Neural crest cell (in vitro differentiated cells): Measurements from ENCODE around the gene CDK17. TPM values are rescaled to one million over a fixed set of nuclear protein-coding genes. Genes with fewer than 3 reads are reported as not detected.

ENCODE experiments used
- DNase-seq: peaks from one replicate; pipeline ENCODE4 v3.0.0; 2021; ENCODE audit warnings: low read depth, mixed read lengths, low spot score
- H3K27ac Mint-ChIP-seq: one replicate; pipeline ENCODE4 v1.8.0; 2021; ENCODE audit warnings: mild to moderate bottlenecking, mixed read lengths; ENCODE audit not compliant: unreplicated experiment
- H3K27me3 Mint-ChIP-seq: 2 replicates; pipeline ENCODE4 v1.8.0; 2021; ENCODE audit warnings: low read depth, mild to moderate bottlenecking, mixed read lengths
- H3K36me3 Mint-ChIP-seq: 2 replicates; pipeline ENCODE4 v1.8.0; 2021; ENCODE audit warnings: low read depth, mild to moderate bottlenecking, mixed read lengths
- H3K4me1 Mint-ChIP-seq: 2 replicates; pipeline ENCODE4 v1.8.0; 2021; ENCODE audit warnings: mixed read lengths
- H3K4me3 Mint-ChIP-seq: one replicate; pipeline ENCODE4 v1.8.0; 2021; ENCODE audit warnings: mild to moderate bottlenecking, mixed read lengths
- H3K9me3 Mint-ChIP-seq: 2 replicates; pipeline ENCODE4 v1.8.0; 2021; ENCODE audit warnings: mixed read lengths
- total RNA-seq: library from RNA; stranded (reverse); gene quantifications from 2 replicates; pipeline ENCODE4 v1.2.1, GENCODE V29; 2021
- TF ChIP-seq, protein P1 (sequence below): fragments of 200-600 bp; sonication (generic); conservative IDR thresholded peaks from 2 replicates; pipeline ENCODE4 v1.5.0; 2021; ENCODE audit warnings: antibody characterized with exemption, mild to moderate bottlenecking

Gene CDK17
- total RNA-seq, 1 donor from 2014 or later: 33.4 TPM

DNA sequence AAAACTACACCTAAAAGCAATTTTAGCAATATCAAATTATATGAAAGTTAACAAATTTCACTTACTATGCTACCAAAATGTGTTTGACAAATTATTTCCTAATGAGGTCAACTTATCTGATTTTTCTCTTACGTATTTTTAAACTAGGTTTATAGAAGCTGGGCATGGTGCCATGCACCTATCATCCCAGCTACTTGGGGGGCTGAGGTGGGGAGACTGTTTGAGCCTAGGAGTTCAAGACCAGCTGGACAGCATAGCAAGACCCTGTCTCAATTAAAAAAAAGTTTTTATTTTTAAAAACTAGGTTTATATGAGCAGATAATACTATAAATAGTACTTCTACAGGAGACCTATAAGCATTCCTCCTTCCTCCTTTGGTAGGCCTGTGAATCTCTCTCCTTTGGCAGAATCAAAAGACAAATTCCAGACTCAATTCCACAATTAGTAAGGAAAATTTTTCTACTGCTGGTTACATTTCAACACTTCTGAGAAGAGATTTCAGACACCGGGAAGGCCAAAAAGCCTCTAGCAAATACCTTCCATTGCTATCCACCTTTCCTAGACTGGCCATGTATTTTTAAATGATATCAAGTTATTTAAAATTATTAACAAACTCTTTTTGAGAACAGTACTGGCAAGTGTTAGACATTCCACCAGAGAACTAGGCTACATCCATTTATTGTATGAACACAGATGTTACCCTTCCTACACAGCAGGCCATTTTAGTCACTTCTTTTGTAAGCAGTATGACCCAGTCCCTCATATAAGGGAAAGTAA lies 34.4 kb downstream of the CDK17 start:
- H3K27me3 Mint-ChIP-seq: no peaks in the 10 kb centered on the region
- no peak overlapping the region for H3K27ac Mint-ChIP-seq
- peaks cover 43% of the 10 kb centered on the region for H3K4me1 Mint-ChIP-seq
- no peak for DNase-seq
- TF ChIP-seq, protein P1, sequence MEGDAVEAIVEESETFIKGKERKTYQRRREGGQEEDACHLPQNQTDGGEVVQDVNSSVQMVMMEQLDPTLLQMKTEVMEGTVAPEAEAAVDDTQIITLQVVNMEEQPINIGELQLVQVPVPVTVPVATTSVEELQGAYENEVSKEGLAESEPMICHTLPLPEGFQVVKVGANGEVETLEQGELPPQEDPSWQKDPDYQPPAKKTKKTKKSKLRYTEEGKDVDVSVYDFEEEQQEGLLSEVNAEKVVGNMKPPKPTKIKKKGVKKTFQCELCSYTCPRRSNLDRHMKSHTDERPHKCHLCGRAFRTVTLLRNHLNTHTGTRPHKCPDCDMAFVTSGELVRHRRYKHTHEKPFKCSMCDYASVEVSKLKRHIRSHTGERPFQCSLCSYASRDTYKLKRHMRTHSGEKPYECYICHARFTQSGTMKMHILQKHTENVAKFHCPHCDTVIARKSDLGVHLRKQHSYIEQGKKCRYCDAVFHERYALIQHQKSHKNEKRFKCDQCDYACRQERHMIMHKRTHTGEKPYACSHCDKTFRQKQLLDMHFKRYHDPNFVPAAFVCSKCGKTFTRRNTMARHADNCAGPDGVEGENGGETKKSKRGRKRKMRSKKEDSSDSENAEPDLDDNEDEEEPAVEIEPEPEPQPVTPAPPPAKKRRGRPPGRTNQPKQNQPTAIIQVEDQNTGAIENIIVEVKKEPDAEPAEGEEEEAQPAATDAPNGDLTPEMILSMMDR: no peak
- H3K9me3 Mint-ChIP-seq: peaks cover 4% of the 10 kb centered on the region
- H3K36me3 Mint-ChIP-seq: no peaks in the 10 kb centered on the region
- no peak overlapping the region for H3K4me3 Mint-ChIP-seq

DNA sequence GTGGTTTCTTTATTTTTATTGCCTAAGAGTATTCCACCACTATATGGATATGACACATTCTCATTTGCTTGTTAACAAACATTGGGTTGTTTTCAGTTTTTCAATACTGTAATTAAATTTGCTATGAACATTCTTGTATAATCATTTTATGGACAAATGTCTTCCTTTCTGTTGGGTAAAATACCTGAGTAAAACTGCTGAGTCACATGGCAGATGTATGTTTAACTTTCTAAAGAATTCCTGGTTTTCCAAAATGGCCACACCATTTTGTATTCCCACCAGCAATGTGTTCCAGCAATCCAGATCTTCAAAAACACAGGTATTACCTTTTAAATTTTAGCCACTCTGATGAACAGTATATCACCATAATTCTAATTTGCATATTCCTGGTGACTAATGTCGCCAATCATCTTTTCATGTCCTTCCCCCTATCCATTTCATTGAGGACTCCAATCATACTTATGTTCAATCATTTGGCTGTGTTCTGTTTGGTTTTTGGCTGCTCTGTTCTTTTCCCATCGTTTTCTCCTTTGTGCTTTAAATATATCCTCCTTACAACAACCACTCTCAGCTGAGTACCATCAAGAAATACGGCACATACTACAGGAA lies 36.0 kb downstream of the CDK17 start:
- H3K36me3 Mint-ChIP-seq: no peaks in the 10 kb centered on the region
- H3K4me3 Mint-ChIP-seq: no peak overlapping the region
- TF ChIP-seq, protein P1: no peak
- DNase-seq: no peak
- peaks cover 4% of the 10 kb centered on the region for H3K9me3 Mint-ChIP-seq
- H3K27ac Mint-ChIP-seq: no peak overlapping the region
- peaks cover 46% of the 10 kb centered on the region for H3K4me1 Mint-ChIP-seq
- H3K27me3 Mint-ChIP-seq: no peaks in the 10 kb centered on the region

DNA sequence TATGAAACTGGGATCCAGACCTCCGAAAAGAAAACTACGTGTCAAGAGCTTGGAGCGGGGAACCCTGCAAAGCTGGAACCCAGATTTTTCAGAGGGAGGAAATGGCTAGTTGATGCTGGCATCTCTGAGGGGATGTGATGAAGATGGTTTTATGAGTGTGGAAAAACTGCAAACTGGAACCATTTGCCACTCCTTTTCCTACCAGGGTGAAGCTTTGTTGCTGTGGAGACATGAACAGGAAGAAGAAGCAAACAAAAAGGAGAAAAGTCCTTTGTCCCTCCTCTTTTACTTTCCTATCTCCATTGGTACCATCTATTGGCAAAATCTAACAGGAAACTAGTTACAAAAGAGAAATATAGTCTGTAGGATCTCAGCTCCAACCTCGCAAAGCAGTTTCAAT lies 39.2 kb downstream of the CDK17 start:
- H3K4me3 Mint-ChIP-seq: no peak overlapping the region
- no peak for DNase-seq
- no peak overlapping the region for H3K27ac Mint-ChIP-seq
- peaks cover 4% of the 10 kb centered on the region for H3K9me3 Mint-ChIP-seq
- TF ChIP-seq, protein P1: no peak
- no peaks in the 10 kb centered on the region for H3K27me3 Mint-ChIP-seq
- no peaks in the 10 kb centered on the region for H3K36me3 Mint-ChIP-seq
- peaks cover 36% of the 10 kb centered on the region for H3K4me1 Mint-ChIP-seq

DNA sequence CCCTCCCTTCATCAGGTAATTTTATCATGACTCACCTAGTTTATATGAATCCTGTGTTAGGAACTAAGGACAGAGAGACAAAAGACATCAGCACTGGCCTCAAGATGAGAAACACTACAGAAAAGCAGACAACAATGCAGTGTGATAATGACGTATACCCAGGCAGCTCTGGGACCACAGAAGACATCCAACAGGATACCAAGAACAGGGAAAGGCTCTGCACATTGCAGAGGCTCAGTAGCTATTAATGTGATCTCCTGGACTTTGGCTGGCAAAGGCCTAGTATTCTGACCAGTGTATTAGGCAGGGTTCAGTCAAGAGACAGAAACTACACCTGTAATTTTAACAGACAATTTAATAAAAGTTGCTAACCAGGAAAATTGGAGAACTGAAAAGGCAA lies 39.7 kb downstream of the CDK17 start:
- H3K4me1 Mint-ChIP-seq: peaks cover 34% of the 10 kb centered on the region
- no peak overlapping the region for H3K4me3 Mint-ChIP-seq
- peaks cover 4% of the 10 kb centered on the region for H3K9me3 Mint-ChIP-seq
- H3K27ac Mint-ChIP-seq: no peak overlapping the region
- no peak for DNase-seq
- H3K27me3 Mint-ChIP-seq: no peaks in the 10 kb centered on the region
- TF ChIP-seq, protein P1: no peak
- no peaks in the 10 kb centered on the region for H3K36me3 Mint-ChIP-seq

DNA sequence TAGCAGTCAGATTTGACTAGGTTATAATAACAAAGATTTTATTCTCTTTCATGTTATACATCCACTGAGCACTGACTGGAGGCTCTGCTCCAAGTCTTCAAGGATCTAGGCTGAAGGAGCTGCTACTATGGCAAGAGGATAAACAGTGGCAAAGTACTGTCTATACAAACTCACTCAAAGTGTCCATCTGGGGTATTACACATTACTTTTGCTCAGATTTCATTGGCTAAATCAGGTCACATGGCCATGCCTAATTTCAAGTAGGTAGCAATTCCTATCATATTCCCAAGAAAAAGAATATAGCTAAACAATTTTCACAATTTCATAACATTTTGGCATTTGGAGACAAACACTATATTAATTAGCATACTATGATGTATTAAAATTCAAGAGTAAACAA lies 40.9 kb downstream of the CDK17 start:
- TF ChIP-seq, protein P1: no peak
- Mint-ChIP-seq H3K4me1 (peaks cover 31% of the 10 kb centered on the region), H3K27me3 (no peaks in the 10 kb centered on the region), H3K4me3 (no peak overlapping the region), H3K9me3 (peaks cover 2% of the 10 kb centered on the region), H3K27ac (no peak overlapping the region), H3K36me3 (no peaks in the 10 kb centered on the region)
- no peak for DNase-seq
